Measurements from ENCODE around the gene RNF43. TPM values are rescaled to one million over a fixed set of nuclear protein-coding genes. Genes with fewer than 3 reads are reported as not detected.

Gene RNF43
- 3.5 TPM for total RNA-seq

DNA sequence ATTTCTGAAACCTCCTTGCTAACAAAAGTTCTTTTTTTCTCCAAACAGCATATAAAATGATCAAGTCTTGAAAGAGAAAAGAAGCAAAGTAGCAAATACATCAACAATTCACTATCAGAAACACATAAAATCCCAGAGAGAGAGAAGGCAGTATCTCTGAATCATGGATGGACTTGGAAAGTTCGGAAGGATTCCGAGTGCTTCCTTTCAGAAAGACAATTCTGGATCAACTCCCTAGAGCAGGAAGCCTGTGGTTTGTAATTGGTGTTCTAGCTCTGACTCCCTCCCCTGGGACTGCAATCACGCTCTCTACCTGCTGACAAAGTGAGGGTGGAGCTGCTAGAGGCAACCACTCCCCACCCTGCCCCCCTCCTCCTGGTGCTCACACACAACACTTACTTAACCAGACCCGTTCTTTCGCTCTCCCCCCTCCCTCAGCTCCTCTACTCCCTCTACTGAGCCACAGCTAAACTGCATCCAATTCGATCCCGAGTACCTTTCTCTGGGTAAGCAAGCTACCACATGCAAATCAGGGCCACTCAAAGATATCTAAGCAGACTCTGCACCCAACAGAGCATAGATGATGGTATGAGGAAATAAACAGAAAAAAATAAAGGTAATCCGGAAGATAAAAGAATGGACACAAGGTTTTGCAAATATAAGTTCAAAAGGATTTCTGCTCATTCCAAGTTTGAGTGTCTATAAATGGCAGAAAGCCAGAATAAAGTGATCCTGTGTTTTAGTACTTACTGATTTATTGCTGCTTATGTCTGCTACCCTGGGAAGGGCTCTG lies at the start of gene RNF43:
TSS of gene RNF43 (minus strand) at position 235 of the 793 bp plus-strand sequence. CDS start 1,957 bp downstream, outside the sequence.
- DNase-seq, result peak; percentile 92

DNA sequence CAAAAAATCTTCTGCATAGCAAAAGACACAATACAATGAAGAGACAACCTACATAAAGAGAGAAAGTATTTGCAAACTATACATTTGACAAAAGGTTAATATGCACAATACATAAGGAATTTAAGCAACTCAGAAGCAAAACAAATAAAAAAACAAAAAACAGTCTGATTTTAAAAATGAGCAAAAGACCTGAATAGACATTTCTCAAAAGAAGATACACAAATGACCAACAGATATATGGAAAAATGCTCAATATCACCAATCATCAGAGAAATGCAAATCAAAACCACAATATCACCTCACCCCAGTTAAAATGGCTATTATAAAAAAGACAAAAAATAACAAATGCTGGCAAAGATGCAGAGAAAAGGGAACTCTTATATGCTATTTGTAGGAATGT lies 38.2 kb upstream of the RNF43 start:
- no peak for DNase-seq

DNA sequence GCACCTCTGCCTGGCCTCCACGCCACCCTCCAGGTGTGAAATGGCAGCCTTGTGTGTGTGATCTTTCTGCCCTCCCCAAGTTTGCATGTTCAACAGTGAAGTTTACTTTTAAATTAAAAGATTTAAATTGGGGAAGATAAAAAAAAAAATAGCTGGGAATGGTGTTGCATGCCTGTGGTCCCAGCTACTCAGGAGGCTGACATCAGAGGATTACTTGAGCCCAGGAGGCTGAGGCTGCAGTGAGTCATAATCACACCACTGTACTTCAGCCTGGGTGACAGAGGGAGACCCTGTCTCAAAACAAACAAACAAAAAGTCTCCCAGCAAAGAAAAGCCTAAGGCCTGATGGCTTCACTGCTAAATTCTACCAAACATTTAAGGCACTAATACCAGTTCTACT lies 35.4 kb upstream of the RNF43 start:
- DNase-seq, result no peak

DNA sequence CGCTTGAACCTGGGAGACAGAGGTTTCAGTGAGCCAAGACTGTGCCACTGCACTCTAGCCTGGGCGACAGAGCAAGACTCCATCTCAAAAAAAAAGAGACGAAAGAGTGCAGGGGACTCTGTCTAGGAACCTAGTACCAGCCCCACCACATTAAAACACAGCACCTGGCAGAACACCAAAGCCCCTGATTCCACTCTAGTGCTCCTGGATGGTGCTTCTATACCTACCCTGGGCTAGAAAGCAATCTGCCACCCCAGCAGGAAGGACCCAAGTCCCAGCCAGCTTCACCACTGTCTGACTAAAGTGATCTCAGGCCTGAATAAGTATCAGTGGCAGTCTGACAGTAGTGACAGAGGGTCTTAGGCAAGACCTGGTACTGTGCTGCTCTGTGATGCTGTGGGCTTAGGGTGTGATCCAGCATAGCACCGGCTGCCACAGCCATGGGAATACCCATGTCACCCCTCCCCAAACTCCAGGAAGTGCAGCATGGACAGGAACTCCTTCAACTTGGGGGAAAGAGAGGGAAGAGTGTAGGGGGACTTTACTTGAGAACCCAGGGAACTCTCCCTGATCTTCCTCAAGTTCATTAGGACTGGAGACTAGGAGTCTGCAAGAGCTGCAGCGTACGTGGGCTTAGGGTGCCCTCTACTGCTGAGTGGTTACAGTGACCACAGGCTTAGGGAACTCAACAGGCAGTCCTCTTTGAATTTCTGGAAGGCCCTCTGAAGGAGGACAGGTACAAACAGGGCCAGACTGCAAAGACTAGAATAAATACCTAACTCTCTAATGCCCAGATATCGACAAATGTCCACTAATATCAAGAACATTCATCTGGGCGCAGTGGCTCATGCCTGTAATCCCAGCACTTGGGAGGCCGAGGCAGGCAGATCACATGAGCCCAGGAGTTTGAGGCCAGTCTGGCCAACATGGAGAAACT lies 30.0 kb upstream of the RNF43 start:
- peak; percentile 54 for DNase-seq

DNA sequence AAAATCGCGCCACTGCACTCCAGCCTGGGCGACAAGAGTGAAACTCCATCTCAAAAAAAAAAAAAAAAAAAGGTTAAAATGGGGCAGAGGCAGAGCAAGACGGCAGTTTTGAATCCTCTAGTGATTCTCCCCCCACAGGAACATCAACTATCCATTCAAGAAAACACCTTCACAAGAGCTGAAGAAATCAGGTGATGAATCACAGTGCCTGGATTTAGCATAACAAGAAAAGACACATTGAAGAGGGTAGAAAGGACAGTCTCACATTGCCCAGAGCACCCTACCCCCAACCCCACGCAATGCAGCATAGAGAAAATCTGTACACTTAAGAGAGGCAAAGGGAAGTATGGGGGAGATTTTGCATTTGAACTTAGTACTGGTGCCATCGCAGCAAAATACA lies 28.8 kb upstream of the RNF43 start:
- no peak for DNase-seq

DNA sequence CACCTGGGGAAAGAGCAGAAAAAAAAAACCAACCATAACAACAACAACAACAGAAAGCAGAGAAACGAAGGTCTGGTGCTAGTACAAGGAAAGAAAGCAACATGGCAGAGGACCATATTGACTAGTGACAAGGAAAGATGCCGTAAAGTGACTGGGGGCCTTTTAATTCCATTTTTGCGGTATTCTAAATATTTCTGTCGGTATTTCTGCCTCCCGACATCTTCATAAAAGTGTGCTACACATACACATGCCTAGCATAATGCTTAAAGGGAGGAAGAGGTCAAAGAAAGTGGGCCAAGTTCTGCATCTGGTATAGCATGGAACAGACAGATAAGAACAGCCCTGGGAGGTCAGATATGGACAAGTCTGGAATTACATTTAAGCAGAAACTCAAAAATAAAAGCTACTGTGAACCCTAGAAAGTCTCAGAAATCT lies 19.5 kb upstream of the RNF43 start:
- no peak for DNase-seq

DNA sequence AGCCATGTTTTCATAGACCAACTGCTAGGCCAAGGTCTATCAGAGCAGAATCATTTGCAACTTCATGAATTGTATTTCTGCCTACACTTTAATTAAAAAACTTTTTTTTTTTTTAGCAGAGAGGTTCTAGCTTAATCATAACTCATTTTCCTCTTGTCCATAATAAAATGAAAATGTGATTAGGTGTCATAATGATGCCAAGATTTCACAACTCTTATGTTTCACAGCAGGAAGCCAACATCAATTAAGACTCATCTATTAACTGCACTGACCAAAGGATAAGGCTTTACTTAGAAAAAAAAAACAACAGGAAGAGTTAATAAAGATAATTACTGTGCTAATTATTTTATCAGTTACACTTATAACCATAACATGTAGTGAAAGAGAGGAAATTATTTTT lies 18.9 kb upstream of the RNF43 start:
- no peak for DNase-seq

DNA sequence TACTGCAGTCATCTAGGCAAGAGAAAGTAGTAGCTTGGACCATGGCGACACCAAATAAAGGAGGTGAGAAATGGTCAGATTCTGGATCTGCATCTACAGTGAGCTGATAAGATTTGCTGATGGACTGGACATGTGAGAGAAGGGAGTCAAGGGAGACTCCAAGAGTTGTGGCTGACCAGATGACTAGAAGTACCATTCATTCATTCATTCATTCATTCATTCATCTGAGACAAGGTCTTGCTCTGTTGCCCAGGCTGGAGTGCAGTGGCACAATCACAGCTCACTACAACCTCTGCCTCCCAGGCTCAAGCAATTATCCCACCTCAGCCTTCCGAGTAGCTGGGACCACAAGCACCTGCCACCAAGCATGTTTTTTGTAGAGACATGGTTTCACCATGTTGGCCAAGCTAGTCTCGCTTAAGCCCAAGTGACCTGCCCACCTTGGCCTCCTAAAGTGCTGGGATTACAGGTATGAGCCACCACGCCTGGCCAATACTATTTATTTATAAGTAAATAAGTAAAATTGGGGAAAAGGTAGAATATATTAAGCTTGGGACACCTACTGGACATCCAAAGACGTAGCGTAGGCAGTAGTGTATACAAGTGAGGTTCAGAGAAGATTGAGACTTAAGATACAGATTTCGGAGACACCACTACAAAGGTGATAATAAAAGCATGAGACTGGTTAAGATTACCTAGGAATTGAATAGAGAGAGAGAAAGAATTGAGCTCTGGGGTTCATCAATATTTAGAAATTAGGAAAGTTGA lies 15.7 kb upstream of the RNF43 start:
- no peak for DNase-seq

DNA sequence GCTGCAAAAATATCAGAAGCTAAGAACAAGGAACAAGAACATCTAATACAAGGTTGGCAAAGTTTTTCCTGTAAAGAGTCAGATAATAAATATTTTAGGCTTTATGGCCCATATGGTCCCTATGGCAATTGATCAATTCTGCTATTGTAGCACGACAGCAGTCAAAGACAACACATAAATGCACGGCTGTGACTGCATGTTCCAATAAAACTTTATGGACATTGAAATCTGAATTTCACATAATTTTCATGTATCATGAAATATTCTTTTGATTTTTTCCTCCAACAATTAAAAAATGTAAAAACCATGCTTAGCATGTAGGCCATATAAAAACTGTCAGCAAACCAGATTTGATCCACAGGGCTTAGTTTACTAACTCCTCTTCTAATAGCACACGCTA lies 10.5 kb upstream of the RNF43 start:
- no peak for DNase-seq

DNA sequence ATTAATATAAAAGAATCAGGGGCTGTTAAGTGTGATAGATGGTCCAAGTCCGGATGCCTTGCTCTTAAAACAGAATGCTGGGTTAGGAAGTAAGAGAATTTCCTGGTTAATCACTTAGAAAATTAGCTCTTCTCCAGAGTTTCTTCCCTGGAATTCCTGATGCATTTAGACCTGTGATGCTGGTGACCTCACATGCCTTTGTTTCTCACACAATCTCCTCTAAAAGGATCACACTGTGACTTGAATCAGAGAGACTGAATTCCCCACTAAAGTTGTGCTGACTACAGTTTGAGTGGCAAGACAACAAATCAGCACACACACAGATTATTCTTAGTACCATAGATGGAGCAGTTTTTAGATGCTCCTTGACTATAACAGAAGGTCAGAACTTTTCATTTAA lies 4.4 kb upstream of the RNF43 start:
- DNase-seq, result no peak

DNA sequence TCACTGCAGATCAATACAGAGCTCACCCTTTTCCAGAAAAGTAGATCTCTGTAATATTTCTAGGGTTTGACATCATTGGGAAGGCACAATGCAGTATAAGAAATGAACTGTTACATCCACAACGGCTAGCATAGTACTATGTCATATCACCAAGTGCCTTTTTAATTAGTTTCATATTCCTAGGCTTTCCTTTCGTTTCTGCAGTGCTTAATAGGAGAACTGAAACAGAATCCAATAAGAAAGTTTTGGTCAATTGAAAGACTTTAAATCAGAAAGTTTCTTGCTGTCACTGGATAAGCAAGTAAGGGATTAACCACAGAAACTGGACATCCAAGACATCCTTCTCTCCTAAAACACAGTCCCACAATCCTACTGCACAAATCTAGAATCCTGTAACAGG lies 3.5 kb upstream of the RNF43 start:
- DNase-seq, result no peak

DNA sequence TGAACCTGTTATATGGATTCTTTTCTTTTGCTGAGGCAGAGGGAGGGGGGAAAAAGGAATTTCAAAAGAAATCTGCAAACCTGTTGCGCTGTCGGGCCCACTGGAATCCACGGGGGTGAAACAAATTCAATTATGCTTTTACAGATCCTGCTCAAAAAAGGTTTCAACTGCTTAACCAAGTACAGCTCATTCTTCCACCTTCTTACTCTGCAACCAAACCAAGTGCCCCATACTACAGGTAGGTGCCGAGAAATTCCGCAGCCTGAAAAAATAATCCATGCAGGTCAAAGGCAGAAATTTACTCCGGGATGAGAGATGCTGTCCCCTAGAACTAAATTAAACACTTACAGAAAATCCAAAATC lies 416 bp downstream of the RNF43 start:
- no peak for DNase-seq

DNA sequence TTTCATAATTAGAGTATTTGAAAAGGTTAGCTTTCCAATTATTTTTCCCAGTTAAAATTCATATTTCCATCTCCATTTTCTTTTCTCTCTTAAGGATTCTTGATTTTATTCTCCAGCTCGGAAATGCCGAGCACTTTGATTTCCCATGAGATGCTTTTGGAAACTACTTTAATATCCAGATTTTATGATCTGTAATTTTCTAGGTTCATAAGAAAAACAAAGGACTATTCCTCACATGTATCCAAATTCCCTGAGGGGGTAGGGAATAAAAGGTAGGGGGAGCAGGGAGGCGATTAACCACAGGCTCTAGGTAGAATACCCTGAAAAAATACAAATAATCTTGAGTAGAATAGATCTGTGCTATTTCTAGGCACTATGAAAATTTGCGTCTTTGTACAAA lies 938 bp downstream of the RNF43 start:
- DNase-seq, result no peak

DNA sequence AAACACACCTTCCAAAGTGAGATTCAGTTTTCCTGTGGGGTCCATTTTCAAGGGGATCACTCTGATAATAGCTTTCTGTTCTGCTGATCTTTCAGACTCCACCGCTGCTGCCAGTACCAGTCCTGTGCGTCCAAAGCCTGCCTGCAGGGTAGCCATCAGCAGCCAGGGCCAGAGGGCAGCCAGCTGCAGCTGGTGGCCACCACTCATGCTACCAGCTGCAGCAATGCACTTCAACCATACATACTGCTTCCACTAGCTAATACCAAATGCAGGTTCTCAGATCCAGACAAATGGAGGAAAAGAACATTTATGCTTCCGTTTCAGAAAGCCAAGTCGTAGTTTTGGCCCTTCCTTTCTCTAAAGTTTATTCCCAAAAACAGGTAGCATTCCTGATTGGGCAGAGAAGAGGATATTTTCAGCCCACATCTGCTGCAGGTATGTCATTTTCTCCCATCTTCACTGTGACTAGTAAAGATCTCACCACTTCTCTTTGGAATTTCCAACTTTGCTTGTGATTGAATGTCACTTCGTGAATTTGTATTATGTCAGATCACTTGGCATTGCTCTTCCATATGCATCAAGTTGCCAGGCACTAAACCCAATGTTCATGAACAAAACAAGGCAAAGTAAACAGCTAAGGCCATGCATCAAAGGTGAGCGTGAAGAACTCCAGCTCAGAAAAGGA lies 1.8 kb downstream of the RNF43 start:
- no peak for DNase-seq

DNA sequence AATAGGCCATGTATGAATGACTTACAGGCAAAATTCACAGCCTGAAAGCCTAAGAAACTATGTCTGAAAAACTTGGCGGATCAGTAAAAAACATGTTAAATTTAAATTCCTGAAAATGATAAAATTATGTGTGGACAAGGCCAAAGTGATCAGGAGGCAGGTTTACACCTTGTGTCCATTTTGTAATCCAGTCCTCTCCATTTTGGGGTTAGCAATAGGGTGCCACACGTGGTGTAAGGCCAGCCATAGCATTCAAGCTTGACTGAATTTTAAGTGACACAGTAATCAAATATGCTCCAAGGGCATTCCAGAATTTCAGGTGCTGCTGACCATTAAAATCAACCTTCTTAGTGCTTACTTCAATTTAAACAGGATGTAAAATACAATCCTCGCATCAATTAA lies 2.7 kb downstream of the RNF43 start:
- DNase-seq, result no peak

DNA sequence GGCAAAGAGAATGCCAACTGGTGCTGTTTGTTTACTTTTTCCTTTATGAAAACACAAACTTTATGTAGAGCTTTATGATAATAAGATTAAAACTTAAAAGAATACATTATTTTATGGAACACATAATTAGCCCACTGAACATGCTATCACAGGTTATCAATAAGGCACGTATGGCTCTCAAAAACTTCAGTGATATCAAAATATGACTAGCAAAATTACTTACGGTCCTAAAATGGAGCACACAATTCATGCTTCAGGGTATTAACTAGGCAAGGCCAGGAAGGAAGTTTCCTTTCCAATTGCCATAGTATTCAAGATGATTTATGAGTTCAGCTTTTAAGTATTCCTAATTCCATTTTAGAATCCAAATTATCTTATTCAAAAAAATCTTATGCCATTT lies 3.6 kb downstream of the RNF43 start:
- DNase-seq, result no peak

DNA sequence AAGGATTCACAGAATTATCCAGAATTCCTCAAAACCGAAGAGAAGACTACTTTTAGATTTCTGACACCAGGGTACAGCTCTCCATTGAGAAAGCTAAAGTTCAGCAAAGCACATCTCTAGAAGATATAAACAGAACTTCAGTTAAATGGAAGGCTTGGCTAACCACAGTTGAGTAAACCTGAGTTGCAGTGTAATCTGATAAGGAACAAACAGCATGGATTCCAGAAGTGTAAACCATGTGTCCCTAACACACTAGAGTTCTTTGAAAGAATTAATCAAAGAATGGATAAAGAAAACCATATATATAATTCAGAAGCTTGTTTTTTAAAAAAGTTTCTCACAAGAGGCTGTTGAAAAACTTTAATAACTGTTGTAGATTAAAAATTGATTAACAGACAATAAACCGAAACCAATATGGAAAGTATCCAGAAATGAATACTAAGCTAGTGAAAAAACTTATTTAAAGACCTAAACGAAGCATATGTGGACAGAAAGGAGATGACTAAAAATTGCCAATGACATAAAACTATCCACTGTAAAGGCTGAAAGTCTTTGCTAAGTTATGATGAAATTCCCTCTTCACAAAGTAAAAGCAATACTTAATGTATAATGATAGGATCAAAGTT lies 4.3 kb downstream of the RNF43 start:
- no peak for DNase-seq

DNA sequence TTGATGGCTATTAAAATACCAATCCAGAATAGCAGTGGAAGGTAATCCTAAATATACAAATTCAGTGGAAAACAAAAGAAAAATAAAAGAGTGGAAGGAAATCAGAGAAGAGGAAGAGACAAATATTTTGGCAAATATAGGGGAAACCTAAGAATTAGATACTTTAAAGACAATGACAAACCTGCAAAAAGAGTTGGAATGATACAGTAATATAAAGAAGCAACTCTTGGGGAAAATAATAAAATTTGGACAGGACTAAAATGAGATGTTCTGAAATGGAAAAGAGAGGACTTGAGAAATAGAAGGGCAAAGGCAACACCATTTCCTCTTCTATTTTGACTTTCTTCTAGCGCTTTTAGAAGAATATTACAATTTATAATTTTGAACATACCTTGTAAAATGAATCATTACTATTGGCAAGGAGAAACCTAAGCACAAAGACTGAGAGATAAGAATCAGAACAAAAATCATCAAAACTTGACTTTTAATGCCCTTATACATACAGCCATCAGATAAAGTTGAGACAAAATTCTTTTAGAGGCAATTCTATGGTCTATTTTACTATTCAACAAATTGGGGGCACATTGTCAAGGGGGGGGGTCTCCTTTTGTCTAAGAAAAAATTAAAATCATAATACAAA lies 5.2 kb downstream of the RNF43 start:
- DNase-seq, result no peak

DNA sequence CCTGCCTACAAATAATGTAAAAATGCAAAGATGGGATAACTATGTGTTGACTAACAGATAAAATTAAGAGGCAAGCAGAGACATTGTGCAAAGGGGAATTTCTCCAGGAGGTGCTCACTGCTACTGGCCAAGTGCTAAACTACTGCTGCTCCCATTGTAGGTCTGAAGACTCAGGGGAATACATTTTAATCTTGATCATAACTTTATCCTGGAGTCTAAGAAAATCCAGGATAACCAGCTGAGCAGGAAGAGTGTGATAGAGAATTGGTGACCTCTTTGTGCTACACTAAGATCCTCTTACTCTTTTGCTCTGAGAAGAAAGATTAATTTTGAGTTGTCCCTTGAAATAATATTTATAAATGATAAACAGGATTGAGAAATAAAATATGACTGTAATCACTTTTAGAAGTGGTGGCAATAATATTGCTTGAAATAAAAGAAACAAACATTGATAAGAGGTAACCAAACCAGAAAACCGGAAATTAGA lies 5.9 kb downstream of the RNF43 start:
- DNase-seq, result no peak

DNA sequence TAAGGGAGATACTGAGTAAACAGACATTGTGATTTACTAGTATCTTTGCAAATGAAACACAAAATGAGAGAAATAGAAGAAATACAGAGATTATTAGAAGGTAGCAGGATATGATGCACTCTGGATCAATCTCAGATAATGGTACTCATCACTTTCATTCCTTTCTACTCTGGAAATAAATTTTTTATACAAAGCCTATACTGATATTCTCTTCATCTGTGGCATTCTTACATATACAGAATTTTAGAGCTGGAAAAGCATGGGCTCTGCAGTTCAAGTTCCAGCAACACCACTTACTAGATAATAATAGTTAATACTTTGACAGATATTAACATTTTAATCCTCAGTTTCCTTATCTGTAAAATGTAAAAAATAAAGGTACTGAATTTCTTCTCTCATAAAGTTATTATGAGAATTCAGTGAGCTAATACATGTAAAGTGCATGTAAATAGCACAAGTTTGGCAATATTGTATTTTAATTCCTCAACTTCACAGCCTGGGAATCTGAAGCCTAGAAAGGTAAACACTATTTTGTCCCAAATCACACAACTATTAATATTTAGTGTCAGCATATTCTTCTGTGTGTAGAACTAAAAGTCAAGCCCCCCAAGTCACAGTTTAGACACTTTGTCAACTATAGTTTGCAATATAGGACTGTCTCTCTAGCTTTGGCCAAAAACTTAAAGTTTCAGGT lies 6.5 kb downstream of the RNF43 start:
- no peak for DNase-seq

Measured in tongue (tissue), 2 donors.